Activated CD8-positive, alpha-beta T cell treated with anti-CD3 and anti-CD28 coated beads, Interleukin-2, amount 10 ng/mL, durations not matched to agents 7 days and 5 days (primary cell): ENCODE data around the gene AMDHD2. TPM values are rescaled to one million over a fixed set of nuclear protein-coding genes. Genes with fewer than 3 reads are reported as not detected.
A peak's percentile ranks its signal among the peaks of the same experiment; 100 is the strongest.

Experiments used
- ATAC-seq: fragments of 150-1000 bp; cut with Tn5 transposase; one replicate; pipeline ENCODE4 v1.10.0; 2021; ENCODE audit warnings: moderate library complexity
- CTCF ChIA-PET: fragments of 350-600 bp; sonication (Branson Sonifier 250); formaldehyde crosslinking; loops from one replicate; lab custom pipeline; 2021; ENCODE audit warnings: antibody characterized with exemption; lab: Charles Lee
- POLR2A ChIA-PET: fragments of 350-600 bp; sonication (Branson Sonifier 250); formaldehyde crosslinking; loops from one replicate; lab custom pipeline; 2021; ENCODE audit warnings: antibody characterized with exemption; lab: Charles Lee
- DNase-seq: peaks from one replicate; pipeline ENCODE4 v3.0.0-alpha.2; 2020
- H3K27ac Mint-ChIP-seq: one replicate; pipeline ENCODE4 v1.8.0; 2021; ENCODE audit warnings: mild to moderate bottlenecking, mixed read lengths
- H3K27me3 Mint-ChIP-seq: one replicate; pipeline ENCODE4 v1.8.0; 2021; ENCODE audit warnings: low read depth, mixed read lengths
- H3K36me3 Mint-ChIP-seq: one replicate; pipeline ENCODE4 v1.8.0; 2021; ENCODE audit warnings: low read depth, mixed read lengths
- H3K4me1 Mint-ChIP-seq: one replicate; pipeline ENCODE4 v1.8.0; 2021; ENCODE audit warnings: low read depth, mixed read lengths
- H3K4me3 Mint-ChIP-seq: one replicate; pipeline ENCODE4 v1.8.0; 2021; ENCODE audit warnings: mild to moderate bottlenecking, mixed read lengths
- H3K9me3 Mint-ChIP-seq: one replicate; pipeline ENCODE4 v1.8.0; 2022; ENCODE audit warnings: mixed read lengths; ENCODE audit not compliant: insufficient read depth
- total RNA-seq, 2 experiments: library from RNA; stranded (reverse); gene quantifications; one replicate each; pipeline ENCODE4 v1.2.3, GENCODE V29; 2021

The AMDHD2 gene
- total RNA-seq, 2 experiments from 2014 or later, result 54.0 to 58.5 TPM

GRCh38 chr16:2513405-2514332 lies 6.5 kb upstream of the AMDHD2 start, which contains the start of gene ATP6V0C:
Gene ATP6V0C (plus strand): TSS chr16:2513952. CDS start chr16:2514104, 152 bp downstream.
- peak; percentile 86 for ATAC-seq
- CTCF ChIA-PET, result interaction anchor here (1.5 kb wide), 1 partner anchor 12 kb away, joined by 7 read pairs; no protein-coding TSS in a partner anchor
- H3K27me3 Mint-ChIP-seq, result peaks cover 3% of the 10 kb centered on the region

GRCh38 chr16:2514333-2515179 lies 5.6 kb upstream of the AMDHD2 start:
- CTCF ChIA-PET, result interaction anchor here (1.5 kb wide), 1 partner anchor 13 kb away, joined by 7 read pairs; no protein-coding TSS in a partner anchor
- peaks cover 59% of the 10 kb centered on the region for H3K4me1 Mint-ChIP-seq
- ATAC-seq (peak; percentile 5), DNase-seq (no peak)
- peak overlapping the region; percentile 90 for H3K4me3 Mint-ChIP-seq
- H3K27me3 Mint-ChIP-seq, result peaks cover 3% of the 10 kb centered on the region
- H3K36me3 Mint-ChIP-seq, result peaks cover 10% of the 10 kb centered on the region
- H3K9me3 Mint-ChIP-seq, result no peaks in the 10 kb centered on the region
- POLR2A ChIA-PET, result interaction anchor here (0.6 to 2.0 kb wide), 14 partner anchors 8 to 1961 kb away, joined by 3 to 9 read pairs (median 4); partner anchors contain the start of genes CCNF, CEMP1, HMOX2 and TBC1D24
- H3K27ac Mint-ChIP-seq, result peak overlapping the region; percentile 92

More at GRCh38 chr16:2513405-2514332, 6.5 kb upstream of the AMDHD2 start, which contains the start of gene ATP6V0C:
- peak; percentile 94 for DNase-seq
- POLR2A ChIA-PET, result interaction anchor here (0.6 to 2.0 kb wide), 15 partner anchors 9 to 306 kb away, joined by 3 to 9 read pairs (median 4); partner anchors contain the start of genes CCNF, CEMP1 and TBC1D24
- peaks cover 55% of the 10 kb centered on the region for H3K4me1 Mint-ChIP-seq
- peaks cover 8% of the 10 kb centered on the region for H3K36me3 Mint-ChIP-seq
- H3K9me3 Mint-ChIP-seq, result no peaks in the 10 kb centered on the region
- peak within 1 kb of the TSS; percentile 97 for H3K27ac Mint-ChIP-seq
- peak within 1 kb of the TSS; percentile 91 for H3K4me3 Mint-ChIP-seq

GRCh38 chr16:2515180-2515851 lies 4.9 kb upstream of the AMDHD2 start:
- peaks cover 3% of the 10 kb centered on the region for H3K27me3 Mint-ChIP-seq
- peaks cover 15% of the 10 kb centered on the region for H3K36me3 Mint-ChIP-seq
- peak overlapping the region; percentile 90 for H3K4me3 Mint-ChIP-seq
- peak overlapping the region; percentile 92 for H3K27ac Mint-ChIP-seq
- ChIA-PET POLR2A (interaction anchor here (0.6 to 2.0 kb wide), 9 partner anchors 16 to 1961 kb away, joined by 3 to 9 read pairs (median 4); partner anchors contain the start of genes CCNF, CEMP1 and HMOX2), CTCF (no interaction called here)
- no peak for DNase-seq
- ATAC-seq, result no peak
- peaks cover 58% of the 10 kb centered on the region for H3K4me1 Mint-ChIP-seq
- H3K9me3 Mint-ChIP-seq, result no peaks in the 10 kb centered on the region

GRCh38 chr16:2516391-2517240 lies 3.6 kb upstream of the AMDHD2 start:
- CTCF ChIA-PET, result no interaction called here

GRCh38 chr16:2517954-2518605 lies 2.1 kb upstream of the AMDHD2 start:
- ChIA-PET POLR2A (interaction anchor here (1.2 kb wide), 1 partner anchor 11 kb away, joined by 3 read pairs; no protein-coding TSS in a partner anchor), CTCF (no interaction called here)
- DNase-seq, result no peak
- Mint-ChIP-seq H3K27me3 (no peaks in the 10 kb centered on the region), H3K4me1 (peaks cover 57% of the 10 kb centered on the region), H3K9me3 (no peaks in the 10 kb centered on the region), H3K36me3 (peaks cover 25% of the 10 kb centered on the region), H3K4me3 (no peak overlapping the region), H3K27ac (peak overlapping the region; percentile 57)
- ATAC-seq, result no peak

More at GRCh38 chr16:2516391-2517240, 3.6 kb upstream of the AMDHD2 start:
- Mint-ChIP-seq H3K36me3 (peaks cover 22% of the 10 kb centered on the region), H3K27me3 (no peaks in the 10 kb centered on the region), H3K9me3 (no peaks in the 10 kb centered on the region), H3K27ac (peak overlapping the region; percentile 92), H3K4me1 (peaks cover 67% of the 10 kb centered on the region), H3K4me3 (peak overlapping the region; percentile 42)
- ATAC-seq, result no peak
- POLR2A ChIA-PET, result interaction anchor here (1.1 kb wide), 1 partner anchor 322 kb away, joined by 3 read pairs; no protein-coding TSS in a partner anchor
- no peak for DNase-seq

GRCh38 chr16:2518823-2519710 lies 1.1 kb upstream of the AMDHD2 start:
- peaks cover 55% of the 10 kb centered on the region for H3K4me1 Mint-ChIP-seq
- peak overlapping the region; percentile 87 for H3K4me3 Mint-ChIP-seq
- no peaks in the 10 kb centered on the region for H3K27me3 Mint-ChIP-seq
- peak overlapping the region; percentile 92 for H3K27ac Mint-ChIP-seq
- peaks cover 29% of the 10 kb centered on the region for H3K36me3 Mint-ChIP-seq
- ChIA-PET POLR2A (interaction anchor here (1.2 to 2.6 kb wide), 3 partner anchors 12 to 17 kb away, joined by 3 to 48 read pairs (median 24); partner anchors contain the start of genes CEMP1 and PDPK1), CTCF (no interaction called here)
- no peaks in the 10 kb centered on the region for H3K9me3 Mint-ChIP-seq
- ATAC-seq (no peak), DNase-seq (no peak)

- Mint-ChIP-seq H3K4me1 (peaks cover 55% of the 10 kb centered on the region), H3K27me3 (no peaks in the 10 kb centered on the region), H3K4me3 (peak overlapping the region; percentile 87), H3K36me3 (peaks cover 33% of the 10 kb centered on the region), H3K27ac (peak overlapping the region; percentile 92), H3K9me3 (no peaks in the 10 kb centered on the region)
- CTCF ChIA-PET, result interaction anchor here (1.3 to 1.4 kb wide), 2 partner anchors 13 to 18 kb away, joined by 4 to 5 read pairs; no protein-coding TSS in a partner anchor
- no peak for DNase-seq
- POLR2A ChIA-PET, result interaction anchor here (1.0 to 2.6 kb wide), 5 partner anchors 10 to 249 kb away, joined by 4 to 48 read pairs (median 5); partner anchors contain the start of genes CCNF, CEMP1 and PDPK1
- no peak for ATAC-seq
Measured at GRCh38 chr16:2519711-2520080, 475 bp upstream of the AMDHD2 start.

GRCh38 chr16:2520784-2521531 lies 787 bp downstream of the AMDHD2 start:
- ATAC-seq (peak; percentile 60), DNase-seq (peak; percentile 80)
- Mint-ChIP-seq H3K4me1 (peaks cover 43% of the 10 kb centered on the region), H3K27me3 (no peaks in the 10 kb centered on the region), H3K4me3 (peak overlapping the region; percentile 87), H3K27ac (peak overlapping the region; percentile 95), H3K9me3 (no peaks in the 10 kb centered on the region), H3K36me3 (peaks cover 37% of the 10 kb centered on the region)
- ChIA-PET CTCF (interaction anchor here (1.3 to 1.4 kb wide), 2 partner anchors 12 to 20 kb away, joined by 4 to 5 read pairs; no protein-coding TSS in a partner anchor), POLR2A (interaction anchor here (0.9 to 2.6 kb wide), 7 partner anchors 8 to 361 kb away, joined by 3 to 48 read pairs (median 5); partner anchors contain the start of genes CCNF, CEMP1, PDPK1 and SRRM2)
